T-helper 17 cell (primary cell): ENCODE results near the gene PTX4. TPM values are rescaled to one million over a fixed set of nuclear protein-coding genes. Genes with fewer than 3 reads are reported as not detected.
A peak's percentile ranks its signal among the peaks of the same experiment; 100 is the strongest.

Experiments
- ATAC-seq: fragments of 150-1000 bp; cut with Tn5 transposase; 2 replicates; pipeline ENCODE4 v1.10.0; 2021; ENCODE audit warnings: mild to moderate bottlenecking, moderate library complexity
- DNase-seq, 3 donors: peaks; one replicate each; pipeline versions ENCODE4 v3.0.0 to v3.0.0-alpha.2; 2020 to 2021
- H3K9me3 ChIP-seq: one replicate; pipeline ENCODE4 v1.7.0; 2013; ENCODE audit warnings: low read length, mild to moderate bottlenecking; ENCODE audit not compliant: control insufficient read depth, poor library complexity, severe bottlenecking
- H3K27ac Mint-ChIP-seq: one replicate; pipeline ENCODE4 v1.8.0; 2022; ENCODE audit warnings: mild to moderate bottlenecking, moderate library complexity, mixed read lengths
- H3K27me3 Mint-ChIP-seq: one replicate; pipeline ENCODE4 v1.8.0; 2022; ENCODE audit warnings: mixed read lengths
- H3K36me3 Mint-ChIP-seq: one replicate; pipeline ENCODE4 v1.8.0; 2022; ENCODE audit warnings: low read depth, mixed read lengths
- H3K4me1 Mint-ChIP-seq: one replicate; pipeline ENCODE4 v1.8.0; 2022; ENCODE audit warnings: mild to moderate bottlenecking, mixed read lengths
- H3K4me3 Mint-ChIP-seq: one replicate; pipeline ENCODE4 v1.8.0; 2022; ENCODE audit warnings: mild to moderate bottlenecking, moderate library complexity, mixed read lengths
- total RNA-seq, 4 donors: library from RNA in 2 of 4; stranded (reverse) in 2 of 4; gene quantifications; one replicate each; pipeline ENCODE4 v1.2.3 and lab custom pipeline; 2022 to 2026

Gene PTX4
- total RNA-seq, 2 donors from 2014 or later, result not detected

GRCh38 chr16:1500465-1501150, 11.9 kb upstream of the PTX4 start:
- H3K4me1 Mint-ChIP-seq, result no peaks in the 10 kb centered on the region
- H3K27me3 Mint-ChIP-seq, result no peaks in the 10 kb centered on the region
- H3K36me3 Mint-ChIP-seq, result no peaks in the 10 kb centered on the region
- no peak for DNase-seq
- no peak overlapping the region for H3K4me3 Mint-ChIP-seq
- no peak for ATAC-seq
- H3K27ac Mint-ChIP-seq, result no peak overlapping the region
- H3K9me3 ChIP-seq, result no peaks in the 10 kb centered on the region

GRCh38 chr16:1499756-1500464, 11.2 kb upstream of the PTX4 start:
- no peak overlapping the region for H3K4me3 Mint-ChIP-seq
- no peaks in the 10 kb centered on the region for H3K36me3 Mint-ChIP-seq
- H3K27me3 Mint-ChIP-seq, result no peaks in the 10 kb centered on the region
- DNase-seq, result no peak
- no peaks in the 10 kb centered on the region for H3K9me3 ChIP-seq
- no peaks in the 10 kb centered on the region for H3K4me1 Mint-ChIP-seq
- no peak overlapping the region for H3K27ac Mint-ChIP-seq
- ATAC-seq, result no peak

- DNase-seq (no peak), ATAC-seq (no peak)
- H3K36me3 Mint-ChIP-seq, result no peaks in the 10 kb centered on the region
- no peak overlapping the region for H3K27ac Mint-ChIP-seq
- H3K9me3 ChIP-seq, result no peaks in the 10 kb centered on the region
- H3K4me1 Mint-ChIP-seq, result no peaks in the 10 kb centered on the region
- H3K4me3 Mint-ChIP-seq, result no peak overlapping the region
- H3K27me3 Mint-ChIP-seq, result no peaks in the 10 kb centered on the region
These were observed 10.3 kb upstream of the PTX4 start for GRCh38 chr16:1498899-1499676.

DNA sequence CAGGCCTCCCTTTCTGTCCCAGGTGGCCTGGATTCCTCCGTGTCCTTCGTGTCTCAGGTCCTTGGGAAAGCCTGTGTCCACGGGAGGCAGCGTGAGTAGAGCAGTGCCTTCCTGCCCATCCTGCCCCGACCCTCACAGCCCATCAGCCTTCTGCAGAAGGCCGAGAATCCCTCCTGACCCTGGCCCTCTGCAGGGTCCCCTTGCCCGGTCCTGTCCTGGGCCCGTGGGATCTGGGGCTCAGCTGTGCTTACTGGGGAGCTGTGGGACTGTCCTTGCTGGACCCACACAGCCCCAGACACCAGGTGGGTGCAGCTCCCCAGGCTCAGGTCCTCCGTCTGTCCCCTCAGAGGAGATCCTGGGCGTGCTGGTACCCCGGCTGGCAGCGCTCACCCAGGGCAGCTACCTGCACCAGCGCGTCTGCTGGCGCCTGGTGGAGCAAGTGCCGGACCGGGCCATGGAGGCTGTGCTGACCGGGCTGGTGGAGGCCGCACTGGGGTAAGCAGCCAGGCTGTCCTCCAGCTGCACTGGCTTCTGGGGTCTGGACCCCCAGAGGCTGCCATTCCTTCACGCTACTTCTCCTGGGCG, 8.4 kb upstream of the PTX4 start:
- Mint-ChIP-seq H3K36me3 (no peaks in the 10 kb centered on the region), H3K4me1 (peaks cover 7% of the 10 kb centered on the region), H3K27ac (no peak overlapping the region), H3K4me3 (no peak overlapping the region), H3K27me3 (no peaks in the 10 kb centered on the region)
- H3K9me3 ChIP-seq, result no peaks in the 10 kb centered on the region
- no peak for ATAC-seq
- no peak for DNase-seq

DNA sequence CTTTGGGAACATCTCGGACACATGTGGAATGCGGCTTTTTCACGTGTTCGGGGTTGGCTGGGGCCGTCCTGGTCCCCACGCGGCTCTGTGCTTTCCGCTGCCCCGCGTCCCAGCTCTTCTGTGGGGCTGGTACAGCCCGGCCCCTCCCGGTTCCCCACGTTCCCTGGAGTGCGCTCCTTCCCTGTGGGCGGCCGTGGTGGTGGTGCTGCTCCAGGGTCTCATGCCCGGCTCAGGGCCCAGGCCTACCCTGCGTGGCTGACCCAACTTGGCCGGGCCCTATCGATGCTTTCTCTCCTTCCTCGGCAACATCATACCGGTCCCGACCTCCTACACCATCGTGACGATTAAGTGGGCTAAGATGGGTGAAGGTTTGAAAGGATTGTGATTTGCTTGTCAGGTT, 7.7 kb upstream of the PTX4 start:
- ATAC-seq, result no peak
- no peaks in the 10 kb centered on the region for H3K36me3 Mint-ChIP-seq
- no peaks in the 10 kb centered on the region for H3K27me3 Mint-ChIP-seq
- no peaks in the 10 kb centered on the region for H3K9me3 ChIP-seq
- no peak overlapping the region for H3K27ac Mint-ChIP-seq
- DNase-seq, result no peak
- no peak overlapping the region for H3K4me3 Mint-ChIP-seq
- peaks cover 7% of the 10 kb centered on the region for H3K4me1 Mint-ChIP-seq

DNA sequence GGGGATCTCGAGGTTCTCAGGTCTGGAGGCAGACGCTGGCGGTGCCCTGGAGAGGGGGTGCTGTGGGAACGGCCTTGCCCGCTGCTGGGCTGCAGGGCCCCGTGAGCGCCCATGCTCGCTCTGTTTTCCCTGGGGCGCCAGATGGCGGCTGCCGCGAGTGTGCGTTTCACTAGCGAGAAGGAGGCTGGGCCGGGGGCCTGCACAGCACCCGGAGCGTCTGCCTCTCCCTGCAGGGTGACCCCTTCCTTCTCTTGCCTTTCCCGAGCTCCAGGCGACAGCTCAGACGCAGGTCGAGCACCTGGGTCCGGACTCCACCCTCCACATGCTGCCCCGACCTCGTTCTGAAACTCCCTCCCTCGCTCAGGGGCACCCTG, 7.1 kb upstream of the PTX4 start:
- H3K9me3 ChIP-seq, result no peaks in the 10 kb centered on the region
- Mint-ChIP-seq H3K36me3 (no peaks in the 10 kb centered on the region), H3K27ac (peak overlapping the region; percentile 32), H3K4me1 (peaks cover 7% of the 10 kb centered on the region), H3K27me3 (no peaks in the 10 kb centered on the region), H3K4me3 (no peak overlapping the region)
- DNase-seq, result no peak
- ATAC-seq, result no peak

GRCh38 chr16:1495211-1495888, 6.6 kb upstream of the PTX4 start:
- Mint-ChIP-seq H3K4me1 (peaks cover 7% of the 10 kb centered on the region), H3K36me3 (no peaks in the 10 kb centered on the region), H3K4me3 (peak overlapping the region; percentile 59), H3K27ac (peak overlapping the region; percentile 32), H3K27me3 (no peaks in the 10 kb centered on the region)
- no peaks in the 10 kb centered on the region for H3K9me3 ChIP-seq
- no peak for ATAC-seq
- no peak for DNase-seq

DNA sequence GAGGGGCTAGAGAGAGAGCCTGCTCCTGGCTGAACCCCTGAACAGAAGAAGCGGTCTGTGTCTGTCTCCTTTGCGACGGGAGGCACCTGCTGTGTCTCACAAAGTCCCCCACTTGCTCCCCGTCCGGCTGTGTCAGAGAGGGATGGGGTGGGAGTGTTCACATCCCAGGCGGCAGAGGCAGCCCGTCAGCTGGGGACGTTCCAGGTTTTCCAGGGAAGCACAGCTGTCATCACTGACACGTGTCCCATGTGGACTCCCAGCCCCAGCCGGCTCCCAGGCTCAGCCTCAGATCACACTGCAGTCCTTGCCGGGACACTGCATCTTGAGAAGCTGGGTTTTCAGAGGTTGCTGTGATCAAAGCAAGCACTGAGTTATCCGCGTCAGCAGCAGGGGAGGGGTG, 6.0 kb upstream of the PTX4 start:
- ATAC-seq, result no peak
- no peaks in the 10 kb centered on the region for H3K9me3 ChIP-seq
- Mint-ChIP-seq H3K36me3 (no peaks in the 10 kb centered on the region), H3K27ac (no peak overlapping the region), H3K4me1 (peaks cover 7% of the 10 kb centered on the region), H3K4me3 (no peak overlapping the region), H3K27me3 (no peaks in the 10 kb centered on the region)
- no peak for DNase-seq

GRCh38 chr16:1494129-1494640, 5.4 kb upstream of the PTX4 start:
- H3K9me3 ChIP-seq, result no peaks in the 10 kb centered on the region
- peak overlapping the region; percentile 6 for H3K27ac Mint-ChIP-seq
- H3K36me3 Mint-ChIP-seq, result no peaks in the 10 kb centered on the region
- H3K4me3 Mint-ChIP-seq, result peak overlapping the region; percentile 95
- H3K27me3 Mint-ChIP-seq, result no peaks in the 10 kb centered on the region
- ATAC-seq (no peak), DNase-seq (no peak)
- H3K4me1 Mint-ChIP-seq, result peaks cover 7% of the 10 kb centered on the region

- no peaks in the 10 kb centered on the region for H3K9me3 ChIP-seq
- no peaks in the 10 kb centered on the region for H3K27me3 Mint-ChIP-seq
- peak overlapping the region; percentile 95 for H3K4me3 Mint-ChIP-seq
- peak; percentile 15 for ATAC-seq
- peaks cover 7% of the 10 kb centered on the region for H3K4me1 Mint-ChIP-seq
- peak overlapping the region; percentile 6 for H3K27ac Mint-ChIP-seq
- no peak for DNase-seq
- no peaks in the 10 kb centered on the region for H3K36me3 Mint-ChIP-seq
These were observed 5.0 kb upstream of the PTX4 start for GRCh38 chr16:1493746-1494094.

GRCh38 chr16:1492923-1493745, 4.4 kb upstream of the PTX4 start, which contains the start of gene TELO2:
Gene TELO2 (plus strand): TSS chr16:1493360. CDS start chr16:1494282, 922 bp downstream.
- peaks cover 9% of the 10 kb centered on the region for H3K4me1 Mint-ChIP-seq
- ATAC-seq (peak; percentile 93), DNase-seq (peak; percentile 84 to 93 (median 88))
- H3K27me3 Mint-ChIP-seq, result no peaks in the 10 kb centered on the region
- H3K9me3 ChIP-seq, result no peaks in the 10 kb centered on the region
- peak within 1 kb of the TSS; percentile 95 for H3K4me3 Mint-ChIP-seq
- H3K27ac Mint-ChIP-seq, result peak within 1 kb of the TSS; percentile 95
- H3K36me3 Mint-ChIP-seq, result no peaks in the 10 kb centered on the region
